GM18517 (cell line): Measurements from ENCODE around the gene OSBP2.
"Not testable (repeated sequence)": the region's sequence is repeated elsewhere in the genome, so short reads cannot be mapped to it uniquely, and the experiment has no call there.

ENCODE experiments used
- ATAC-seq: cut with Tn5 transposase; IDR thresholded peaks from one replicate; pipeline ENCODE4 v1.9.1; 2021; ENCODE audit warnings: mild to moderate bottlenecking, moderate library complexity; ENCODE audit not compliant: unreplicated experiment

The OSBP2 gene

DNA sequence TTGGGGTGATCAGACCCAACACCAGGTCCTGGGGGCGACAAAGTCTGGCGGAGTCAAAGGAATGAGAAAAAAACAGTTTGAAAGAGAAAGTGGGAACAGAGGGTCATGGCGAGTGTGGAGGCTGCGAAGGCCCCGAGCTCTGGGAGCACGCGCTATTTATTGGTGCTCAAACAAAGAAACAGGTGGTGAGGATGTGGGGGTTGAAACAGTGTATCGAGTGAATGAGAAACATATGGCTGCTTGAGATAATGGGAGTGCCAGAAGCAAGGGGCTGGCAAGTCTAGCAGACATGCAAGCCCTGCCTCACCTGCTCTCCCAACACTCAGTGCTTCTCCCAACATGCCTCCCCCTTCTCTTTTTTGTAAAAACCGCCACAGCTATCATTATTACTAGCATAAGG is 19.2 kb upstream of the OSBP2 start:
- no peak for ATAC-seq

- ATAC-seq, result not testable (repeated sequence)
These were observed 18.1 kb upstream of the OSBP2 start for GRCh38 chr22:30676565-30676964.

DNA sequence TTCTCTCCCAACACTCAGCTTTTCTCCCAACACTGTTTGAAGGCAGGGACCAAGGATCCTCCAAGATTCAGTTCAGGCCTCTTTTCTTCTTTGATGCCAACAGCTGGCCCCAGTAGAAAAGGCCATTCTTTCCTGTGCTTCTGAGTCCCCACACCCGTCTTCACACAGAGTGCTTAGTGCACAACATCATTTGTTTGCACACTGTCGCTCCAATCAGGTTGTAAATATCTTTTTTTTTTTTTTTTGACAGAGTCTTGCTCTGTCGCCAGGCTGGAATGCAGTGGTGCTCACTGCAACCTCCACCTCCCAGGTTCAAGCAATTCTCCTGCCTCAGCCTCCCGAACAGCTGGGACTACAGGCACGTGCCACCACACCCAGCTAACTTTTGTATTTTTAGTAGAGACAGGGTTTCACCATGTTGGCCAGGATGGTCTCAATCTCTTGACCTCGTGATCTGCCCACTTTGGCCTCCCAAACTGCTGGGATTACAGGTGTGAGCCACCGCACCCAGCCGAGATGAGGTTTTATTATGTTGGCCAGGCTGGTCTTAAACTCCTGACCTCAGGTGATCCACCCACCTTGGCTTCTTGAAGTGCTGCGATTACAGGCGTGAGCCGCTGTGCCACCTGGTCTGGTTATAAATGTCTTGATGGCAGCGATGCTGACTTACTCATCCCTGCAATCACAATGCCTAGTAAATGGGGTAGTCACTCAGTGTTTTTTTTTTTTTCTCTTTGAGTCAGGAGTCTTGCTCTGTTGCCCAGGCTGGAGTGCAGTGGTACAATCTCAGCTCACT is 14.6 kb upstream of the OSBP2 start:
- not testable (repeated sequence) for ATAC-seq

GRCh38 chr22:30680991-30681770 is 13.5 kb upstream of the OSBP2 start:
- ATAC-seq, result no peak

GRCh38 chr22:30681831-30682230 is 12.8 kb upstream of the OSBP2 start:
- no peak for ATAC-seq

GRCh38 chr22:30685178-30685577 is 9.5 kb upstream of the OSBP2 start:
- no peak for ATAC-seq

- ATAC-seq, result no peak
These were observed 7.3 kb upstream of the OSBP2 start for GRCh38 chr22:30687358-30687757.

DNA sequence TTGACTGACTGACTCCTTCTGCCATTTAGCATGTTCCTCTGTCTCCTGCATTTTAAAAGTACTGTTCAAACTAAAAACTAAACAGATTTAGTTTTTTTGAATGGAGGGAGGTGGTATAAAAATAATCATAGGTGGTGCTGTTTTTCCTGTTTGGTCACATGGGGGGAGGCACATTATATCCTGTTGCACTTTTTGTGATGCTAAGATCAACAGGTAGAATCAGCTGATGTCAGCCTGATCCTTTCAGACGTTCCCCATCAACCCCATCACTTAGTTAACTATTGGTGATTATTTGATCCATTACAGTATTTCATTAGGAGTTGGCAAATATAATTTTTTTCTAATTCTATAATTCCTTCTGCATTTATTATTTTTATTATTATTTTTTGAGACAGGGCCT is 5.1 kb upstream of the OSBP2 start:
- no peak for ATAC-seq

DNA sequence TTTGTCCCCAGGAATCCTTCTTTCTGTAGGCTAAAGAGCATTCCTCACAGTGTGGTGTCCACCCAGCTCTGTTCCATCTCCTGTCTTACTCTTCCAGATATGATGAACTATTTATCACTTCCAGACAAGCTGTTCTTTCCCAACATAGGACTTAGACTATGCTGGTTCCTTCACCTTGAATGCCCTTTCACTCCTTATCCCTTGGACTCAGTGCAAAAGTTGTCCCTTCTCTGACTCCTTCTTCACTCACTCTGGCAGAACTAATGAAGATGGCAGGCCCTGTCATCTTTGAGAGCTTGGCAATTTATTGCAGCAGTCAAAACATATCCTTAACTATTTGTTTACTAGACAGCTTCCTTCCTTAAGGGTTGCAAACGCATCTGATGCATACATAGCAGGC is 3.5 kb upstream of the OSBP2 start:
- ATAC-seq, result no peak

GRCh38 chr22:30694171-30694639 is 469 bp upstream of the OSBP2 start:
- no peak for ATAC-seq

- ATAC-seq, result no peak
These were observed 727 bp downstream of the OSBP2 start for GRCh38 chr22:30695351-30695851.

- ATAC-seq, result no peak
These were observed 1.4 kb downstream of the OSBP2 start for GRCh38 chr22:30695871-30696655.

DNA sequence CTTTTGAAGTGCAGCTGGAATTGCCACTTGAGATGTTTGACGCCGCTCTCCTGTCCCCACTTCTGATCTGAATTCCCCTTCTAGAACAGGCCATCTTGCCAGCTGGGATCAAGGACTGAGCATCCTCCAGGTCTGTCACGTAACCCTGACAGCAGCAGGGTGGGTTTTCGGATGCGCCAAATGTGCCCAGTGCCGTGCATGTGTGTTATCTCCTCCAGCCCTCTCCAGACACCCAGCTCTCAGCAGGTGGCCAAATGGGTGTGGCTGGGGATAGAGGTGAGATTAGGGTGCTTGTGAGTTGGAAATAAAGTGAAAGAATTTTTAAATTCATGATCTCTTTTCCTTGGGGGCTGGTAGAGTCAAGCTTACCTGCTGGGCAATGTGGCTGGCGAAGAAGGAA is 3.3 kb downstream of the OSBP2 start:
- ATAC-seq, result no peak

DNA sequence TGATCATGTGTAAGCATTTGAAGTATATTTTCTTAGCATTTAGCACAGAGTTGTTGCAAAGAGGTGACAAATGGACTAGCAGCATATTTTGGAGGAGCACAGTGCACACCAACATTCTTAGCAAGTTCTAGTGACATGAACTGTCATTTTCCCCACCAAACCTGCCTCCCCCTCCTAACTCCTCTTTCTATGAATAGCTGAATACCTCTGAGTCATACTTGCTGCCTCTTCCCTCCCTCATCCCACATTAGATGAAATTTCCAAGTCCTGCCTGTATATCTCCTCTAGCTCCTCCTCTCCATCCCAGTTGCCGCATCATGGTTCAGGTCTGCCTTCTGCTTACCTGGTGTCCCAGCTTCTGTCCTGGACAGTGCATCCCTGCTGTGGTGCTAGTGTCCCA is 7.2 kb downstream of the OSBP2 start:
- ATAC-seq, result no peak

- ATAC-seq, result no peak
These were observed 8.2 kb downstream of the OSBP2 start for GRCh38 chr22:30702856-30703255.

DNA sequence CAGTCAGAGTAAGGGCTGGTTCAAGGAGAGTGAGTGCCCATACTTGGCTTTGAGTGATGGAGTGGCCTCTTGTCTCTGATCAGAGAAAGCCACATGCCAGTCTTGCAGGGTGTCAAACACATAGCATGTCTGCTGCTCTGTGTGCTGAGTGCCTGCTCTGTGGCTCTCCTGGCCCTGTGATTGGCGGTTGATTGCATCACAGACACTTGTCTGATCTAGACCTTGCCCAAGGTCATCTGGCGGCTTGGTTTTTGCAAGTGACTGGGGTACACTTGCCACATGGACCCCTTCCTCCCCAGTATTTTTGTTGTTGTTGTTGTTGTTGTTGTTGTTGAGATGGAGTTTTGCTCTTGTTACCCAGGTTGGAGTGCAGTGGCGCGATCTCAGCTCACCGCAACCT is 10.3 kb downstream of the OSBP2 start:
- ATAC-seq, result no peak

DNA sequence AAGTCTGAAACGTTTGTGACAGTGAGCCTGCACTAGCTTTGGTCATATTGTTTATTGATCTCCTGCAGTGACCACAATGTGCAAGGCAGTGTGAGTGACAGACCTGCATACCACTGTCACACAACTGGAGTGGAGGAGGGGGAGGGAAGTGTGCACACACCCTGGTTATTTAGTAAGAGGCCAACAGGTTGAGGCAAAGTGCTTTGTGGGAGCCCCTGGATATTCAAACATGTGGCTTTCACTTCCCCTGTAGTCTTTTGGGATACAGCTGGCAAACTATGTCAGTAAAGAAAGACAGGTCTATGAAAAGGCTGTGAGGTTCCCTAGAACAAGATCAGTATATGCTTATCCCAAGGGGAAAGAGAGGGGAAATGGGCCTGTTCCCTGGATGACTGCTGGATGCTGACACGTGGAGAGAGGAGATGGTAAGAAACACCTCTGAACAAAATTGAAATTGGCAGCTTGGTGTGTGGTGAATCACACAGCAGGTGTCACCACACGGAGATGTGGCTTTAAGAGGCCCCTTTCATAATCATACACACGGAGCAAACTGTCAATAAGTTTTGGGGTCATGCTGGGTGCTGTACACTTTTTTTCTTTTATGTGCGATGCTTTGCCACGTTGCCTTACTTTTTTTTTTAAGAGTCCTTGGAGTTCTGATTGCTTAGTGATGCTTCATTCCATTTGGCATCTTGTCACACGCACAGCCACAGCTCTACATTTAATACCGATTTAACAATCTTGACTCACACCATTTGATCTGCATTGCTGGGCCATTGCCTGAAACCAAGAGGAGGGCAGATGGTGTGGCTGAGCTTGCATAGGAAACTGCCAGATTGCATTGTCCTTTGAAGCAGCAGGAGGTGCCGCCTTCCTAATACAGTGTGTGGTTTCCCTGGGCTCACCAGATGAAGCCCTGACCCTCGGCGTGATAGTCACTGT is 11.3 kb downstream of the OSBP2 start:
- ATAC-seq, result no peak

GRCh38 chr22:30709980-30710379 is 15.3 kb downstream of the OSBP2 start:
- not testable (repeated sequence) for ATAC-seq

- ATAC-seq, result no peak
These were observed 17.4 kb downstream of the OSBP2 start for GRCh38 chr22:30712094-30712493.

DNA sequence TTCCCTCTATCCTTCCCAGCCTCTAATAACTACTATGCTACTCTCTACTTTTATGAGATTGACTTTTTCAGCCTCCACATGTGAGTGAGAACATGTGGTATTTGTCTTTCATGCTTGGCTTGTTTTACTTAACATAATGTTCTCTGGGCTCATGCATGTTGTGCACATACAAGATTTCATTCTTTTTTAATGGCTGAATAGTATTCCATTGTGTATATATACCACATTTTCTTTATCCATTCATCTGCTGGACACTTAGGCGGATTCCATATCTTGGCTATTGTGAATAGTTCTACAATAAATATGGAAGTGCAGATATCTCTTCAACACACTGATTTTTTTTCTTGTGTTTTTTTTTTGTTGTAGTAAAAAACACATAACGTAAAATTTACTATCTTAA is 19.4 kb downstream of the OSBP2 start:
- ATAC-seq, result no peak
